ENCODE measurements around the gene CBARP.

- TF ChIP-seq CTCF (IDR thresholded peaks at IDR 0.05): no peak
- TF ChIP-seq POLR2A (IDR thresholded peaks at IDR 0.05): no peak
Observed at GRCh38 chr19:1218751-1219567, 18.8 kb downstream of the CBARP start.
